ENCODE results near the gene SLC28A2.

DNA sequence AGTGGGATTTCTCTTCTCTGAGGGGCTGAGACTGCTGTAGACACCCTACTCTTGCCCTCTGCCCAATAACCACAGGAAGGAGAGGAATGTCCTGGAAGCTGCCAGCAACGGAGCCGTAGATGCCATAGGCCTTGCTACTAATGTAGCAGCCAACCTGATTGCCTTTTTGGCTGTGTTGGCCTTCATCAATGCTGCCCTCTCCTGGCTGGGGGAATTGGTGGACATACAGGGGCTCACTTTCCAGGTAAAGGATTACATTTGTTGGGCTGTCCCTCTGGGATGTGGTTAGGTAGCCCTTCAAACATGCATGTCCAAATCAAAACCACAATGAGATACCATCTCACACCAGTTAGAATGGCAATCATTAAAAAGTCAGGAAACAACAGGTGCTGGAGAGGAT lies 16.1 kb downstream of the SLC28A2 start:
- no peak for TF ChIP-seq ZNF384 (IDR thresholded peaks at IDR 0.05)
- no peak for TF ChIP-seq ELF4 (IDR thresholded peaks at IDR 0.05)
- no peak for TF ChIP-seq SUZ12 (IDR thresholded peaks at IDR 0.05)
